Measurements from ENCODE around the gene UNC5B. TPM values are rescaled to one million over a fixed set of nuclear protein-coding genes. Genes with fewer than 3 reads are reported as not detected.

The UNC5B gene
- total and polyA plus RNA-seq, 2 donors from 2014 or later: 5.5 to 22.6 TPM

DNA sequence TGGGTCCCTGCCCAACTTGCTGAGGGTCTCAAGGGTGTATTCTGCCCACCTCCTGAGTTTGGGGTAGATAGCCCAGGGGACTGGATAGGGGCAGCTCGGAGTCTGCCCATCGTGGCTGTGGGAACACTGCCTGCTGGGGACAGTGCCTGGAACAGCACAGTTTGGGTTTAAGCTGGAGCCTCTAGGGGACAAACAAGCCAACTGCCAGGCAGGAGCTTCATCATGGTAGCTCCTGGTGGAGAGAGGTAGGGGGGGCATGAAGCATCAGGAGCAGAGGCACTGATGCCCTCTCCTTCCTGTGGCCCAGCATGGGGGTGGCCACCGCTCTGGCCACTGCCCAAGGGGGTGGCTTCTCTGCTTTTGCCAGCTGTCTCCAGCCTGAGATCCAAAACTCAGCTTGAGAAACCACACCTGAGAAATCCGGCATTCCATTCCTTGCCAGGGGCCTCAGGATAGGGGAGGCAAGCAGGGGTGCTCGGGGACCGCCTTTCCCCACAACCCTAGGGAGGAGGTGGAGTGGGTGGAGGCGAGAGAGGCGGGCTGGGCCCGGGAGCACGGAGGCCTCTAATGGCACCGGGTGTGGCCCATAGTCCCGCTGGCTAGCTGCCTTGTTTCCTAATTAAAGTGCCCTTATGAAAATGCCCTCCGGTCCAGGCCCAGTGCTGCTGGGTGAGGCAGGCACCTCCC lies 47.6 kb downstream of the UNC5B start:
- TF ChIP-seq, protein P1, sequence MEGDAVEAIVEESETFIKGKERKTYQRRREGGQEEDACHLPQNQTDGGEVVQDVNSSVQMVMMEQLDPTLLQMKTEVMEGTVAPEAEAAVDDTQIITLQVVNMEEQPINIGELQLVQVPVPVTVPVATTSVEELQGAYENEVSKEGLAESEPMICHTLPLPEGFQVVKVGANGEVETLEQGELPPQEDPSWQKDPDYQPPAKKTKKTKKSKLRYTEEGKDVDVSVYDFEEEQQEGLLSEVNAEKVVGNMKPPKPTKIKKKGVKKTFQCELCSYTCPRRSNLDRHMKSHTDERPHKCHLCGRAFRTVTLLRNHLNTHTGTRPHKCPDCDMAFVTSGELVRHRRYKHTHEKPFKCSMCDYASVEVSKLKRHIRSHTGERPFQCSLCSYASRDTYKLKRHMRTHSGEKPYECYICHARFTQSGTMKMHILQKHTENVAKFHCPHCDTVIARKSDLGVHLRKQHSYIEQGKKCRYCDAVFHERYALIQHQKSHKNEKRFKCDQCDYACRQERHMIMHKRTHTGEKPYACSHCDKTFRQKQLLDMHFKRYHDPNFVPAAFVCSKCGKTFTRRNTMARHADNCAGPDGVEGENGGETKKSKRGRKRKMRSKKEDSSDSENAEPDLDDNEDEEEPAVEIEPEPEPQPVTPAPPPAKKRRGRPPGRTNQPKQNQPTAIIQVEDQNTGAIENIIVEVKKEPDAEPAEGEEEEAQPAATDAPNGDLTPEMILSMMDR (IDR thresholded peaks at IDR 0.05; ENCODE audit: borderline replicate concordance, extremely low read depth, insufficient read depth): no peak
- Histone ChIP-seq H3K27me3 (ENCODE audit: control insufficient read depth, insufficient read depth, low read length) (no peaks in the 10 kb centered on the region), H3K4me1 (ENCODE audit: control insufficient read depth in 2 of 3, insufficient read depth in 2 of 3, low read depth in 1 of 3, low read length in 3 of 3) (peaks cover 0 to 23% (median 4%) of the 10 kb centered on the region in 3 donors), H3K36me3 (ENCODE audit: control insufficient read depth in 2 of 3, insufficient read depth in 3 of 3, low read length in 3 of 3) (no peaks in the 10 kb centered on the region), H3K4me3 (ENCODE audit: low read length in 3 of 3) (no peak overlapping the region), H3K27ac (ENCODE audit: low read depth in 2 of 2, low read length in 2 of 2) (no peak overlapping the region), H3K9ac (ENCODE audit: low read length in 3 of 3) (no peak overlapping the region), H3K9me3 (ENCODE audit: control insufficient read depth in 2 of 3, insufficient read depth in 1 of 3, low read length in 3 of 3) (no peaks in the 10 kb centered on the region)
- DNase-seq (peak in 1 of 5 donors; percentile 81), FAIRE-seq (no peak)
- intact Hi-C loops (cut with DNase I): no loop called here

DNA sequence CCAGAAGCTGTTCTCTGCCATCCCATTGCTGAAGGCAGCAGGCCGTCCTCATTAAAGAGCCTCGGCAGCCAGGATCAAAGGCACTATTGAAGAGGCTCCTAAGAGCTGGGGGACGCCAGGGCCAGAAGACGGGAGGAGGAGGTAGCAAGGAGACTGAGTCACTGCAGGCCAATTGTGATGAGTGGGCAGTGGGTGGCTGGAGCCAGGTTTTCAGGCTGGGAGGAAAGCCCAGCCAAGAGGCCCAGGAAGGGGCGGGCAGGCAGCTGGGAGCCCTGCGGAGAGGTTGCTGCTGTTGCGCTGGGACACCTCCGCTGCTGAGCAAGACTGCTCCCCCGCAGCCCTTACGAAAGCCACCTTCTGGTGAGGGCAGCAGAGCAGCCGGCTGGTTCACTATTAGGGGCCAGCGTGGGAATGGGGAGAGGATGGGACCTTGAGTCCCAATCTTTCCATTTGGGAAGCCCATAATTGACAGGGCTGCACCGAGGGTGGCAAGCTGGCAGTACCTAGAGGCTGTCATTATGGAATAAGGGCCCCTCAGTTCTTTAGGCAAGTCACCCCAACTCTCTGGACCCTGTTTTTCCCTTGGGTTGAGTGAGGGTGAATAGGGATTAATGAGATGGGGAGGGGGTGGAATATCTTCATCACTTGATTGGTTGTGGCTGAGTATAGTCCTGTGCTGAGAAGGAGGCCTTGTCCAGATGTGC lies 48.4 kb downstream of the UNC5B start:
- peak; percentile 73 to 81 (median 79) for DNase-seq
- TF ChIP-seq, protein P1 (IDR thresholded peaks at IDR 0.05; ENCODE audit: borderline replicate concordance, extremely low read depth, insufficient read depth): no peak
- no peaks in the 10 kb centered on the region for H3K36me3 ChIP-seq (ENCODE audit: control insufficient read depth in 2 of 3, insufficient read depth in 3 of 3, low read length in 3 of 3)
- no peak for FAIRE-seq
- no peaks in the 10 kb centered on the region for H3K27me3 ChIP-seq (ENCODE audit: control insufficient read depth, insufficient read depth, low read length)
- no peak overlapping the region for H3K27ac ChIP-seq (ENCODE audit: low read depth in 2 of 2, low read length in 2 of 2)
- H3K4me3 ChIP-seq (ENCODE audit: low read length in 3 of 3): no peak overlapping the region
- intact Hi-C loops (cut with DNase I): no loop called here
- no peaks in the 10 kb centered on the region for H3K9me3 ChIP-seq (ENCODE audit: control insufficient read depth in 2 of 3, insufficient read depth in 1 of 3, low read length in 3 of 3)
- peaks cover 0 to 26% (median 4%) of the 10 kb centered on the region in 3 donors for H3K4me1 ChIP-seq (ENCODE audit: control insufficient read depth in 2 of 3, insufficient read depth in 2 of 3, low read depth in 1 of 3, low read length in 3 of 3)
- no peak overlapping the region for H3K9ac ChIP-seq (ENCODE audit: low read length in 3 of 3)

DNA sequence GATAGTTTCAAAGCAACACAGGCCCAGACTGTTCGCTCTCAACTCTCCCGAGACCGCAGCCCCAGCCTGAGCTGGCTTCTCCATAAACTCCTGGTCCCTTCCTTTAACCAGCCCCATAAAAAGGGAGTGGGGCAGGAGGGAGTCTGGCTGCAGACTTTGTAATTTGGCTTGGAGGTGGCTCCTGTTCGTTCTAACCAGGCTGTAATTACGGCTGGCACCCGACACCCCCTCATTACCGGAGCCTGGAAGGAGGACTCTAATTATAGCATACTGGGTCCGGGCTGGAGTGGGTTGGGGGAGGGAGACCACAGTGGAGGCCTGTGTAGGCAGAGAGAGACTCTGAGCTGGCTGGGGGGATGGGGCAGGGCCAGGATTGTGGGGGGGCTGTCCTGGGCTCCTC lies 49.7 kb downstream of the UNC5B start:
- Histone ChIP-seq H3K9ac (ENCODE audit: low read length in 3 of 3) (no peak overlapping the region), H3K4me3 (ENCODE audit: low read length in 3 of 3) (no peak overlapping the region), H3K27me3 (ENCODE audit: control insufficient read depth, insufficient read depth, low read length) (no peaks in the 10 kb centered on the region), H3K4me1 (ENCODE audit: control insufficient read depth in 2 of 3, insufficient read depth in 2 of 3, low read depth in 1 of 3, low read length in 3 of 3) (peaks cover 0 to 24% (median 4%) of the 10 kb centered on the region in 3 donors), H3K27ac (ENCODE audit: low read depth in 2 of 2, low read length in 2 of 2) (no peak overlapping the region), H3K36me3 (ENCODE audit: control insufficient read depth in 2 of 3, insufficient read depth in 3 of 3, low read length in 3 of 3) (no peaks in the 10 kb centered on the region), H3K9me3 (ENCODE audit: control insufficient read depth in 2 of 3, insufficient read depth in 1 of 3, low read length in 3 of 3) (no peaks in the 10 kb centered on the region)
- no peak for FAIRE-seq
- no peak for DNase-seq
- intact Hi-C loops (cut with DNase I): no loop called here
- TF ChIP-seq, protein P1 (IDR thresholded peaks at IDR 0.05; ENCODE audit: borderline replicate concordance, extremely low read depth, insufficient read depth): no peak

Measured in kidney (tissue), 14 donors.